AG04450 (cell line): ENCODE results near the gene HIPK1. TPM values are rescaled to one million over a fixed set of nuclear protein-coding genes. Genes with fewer than 3 reads are reported as not detected.
"Not testable (repeated sequence)": the region's sequence is repeated elsewhere in the genome, so short reads cannot be mapped to it uniquely, and the experiment has no call there.

Experiments
- CTCF ChIA-PET: fragments of 300-600, 350-600 bp; formaldehyde crosslinking; extraction: SDS; loops from one replicate; lab custom pipeline; 2022; ENCODE audit warnings: antibody characterized with exemption, inconsistent platforms; lab: Charles Lee
- POLR2A ChIA-PET: fragments of 350-600 bp; formaldehyde crosslinking; extraction: SDS; loops from one replicate; lab custom pipeline; 2021; ENCODE audit warnings: antibody characterized with exemption, inconsistent platforms; lab: Yijun Ruan, JAX
- DNase-seq: peaks from one replicate; pipeline ENCODE4 v3.0.0-alpha.2; 2011; ENCODE audit warnings: low read depth, low spot score
- H3K27ac ChIP-seq: one replicate; pipeline ENCODE4 v1.5.1; 2012; ENCODE audit warnings: low read depth, low read length, control low read depth
- H3K27me3 ChIP-seq: one replicate; pipeline ENCODE4 v1.6.0; 2012; ENCODE audit warnings: low read length; ENCODE audit not compliant: control insufficient read depth, insufficient read depth
- H3K4me3 ChIP-seq: 2 replicates; pipeline ENCODE4 v1.5.1; 2011; ENCODE audit warnings: mild to moderate bottlenecking, low read depth, low read length, control low read depth
- H3K9me3 ChIP-seq: 2 replicates; pipeline ENCODE4 v1.5.1; 2012; ENCODE audit warnings: low read length; ENCODE audit not compliant: control insufficient read depth, insufficient read depth
- CTCF ChIP-seq: IDR thresholded peaks from 2 replicates; pipeline ENCODE4 v1.5.1; 2011; ENCODE audit warnings: low read depth, low read length, control low read depth, inconsistent platforms
- polyA plus RNA-seq: library from polyadenylated mRNA; depleted of rRNA; stranded (reverse); fragments of >200 nt; gene quantifications from 2 replicates; pipeline ENCODE4 v1.2.3, GENCODE V29; 2011

The HIPK1 gene
- polyA plus RNA-seq, 1 experiment = 28.4 TPM

GRCh38 chr1:114015075-114015474, 86.0 kb downstream of the HIPK1 start:
- DNase-seq = no peak
- no peak overlapping the region for H3K4me3 ChIP-seq
- no peak overlapping the region for H3K27ac ChIP-seq
- no peak for TF ChIP-seq CTCF
- CTCF ChIA-PET = no interaction called here
- no peaks in the 10 kb centered on the region for H3K9me3 ChIP-seq
- POLR2A ChIA-PET = no interaction called here
- H3K27me3 ChIP-seq = no peaks in the 10 kb centered on the region

- H3K9me3 ChIP-seq, POLR2A ChIA-PET, H3K27ac ChIP-seq, H3K27me3 ChIP-seq, CTCF ChIA-PET, DNase-seq, H3K4me3 ChIP-seq: not testable (repeated sequence)
These were observed 90.6 kb downstream of the HIPK1 start for GRCh38 chr1:114019724-114020123.

- POLR2A ChIA-PET = no interaction called here
These were observed 92.6 kb downstream of the HIPK1 start for GRCh38 chr1:114021665-114022099.

GRCh38 chr1:114022877-114023276, 93.8 kb downstream of the HIPK1 start:
- POLR2A ChIA-PET = no interaction called here
- H3K27ac ChIP-seq = no peak overlapping the region
- TF ChIP-seq CTCF = no peak
- H3K9me3 ChIP-seq = no peaks in the 10 kb centered on the region
- H3K27me3 ChIP-seq = peaks cover 6% of the 10 kb centered on the region
- no peak overlapping the region for H3K4me3 ChIP-seq
- DNase-seq = no peak
- CTCF ChIA-PET = interaction anchor here (1.7 to 2.0 kb wide), 2 partner anchors 10 to 260 kb away, joined by 5 read pairs; no protein-coding TSS in a partner anchor

More at GRCh38 chr1:114021665-114022099, 92.6 kb downstream of the HIPK1 start:
- TF ChIP-seq CTCF = no peak
- Histone ChIP-seq H3K9me3 (no peaks in the 10 kb centered on the region), H3K27ac (no peak overlapping the region), H3K4me3 (no peak overlapping the region), H3K27me3 (peaks cover 6% of the 10 kb centered on the region)
- DNase-seq = no peak
- CTCF ChIA-PET = interaction anchor here (0.6 kb wide), 1 partner anchor 208 kb away, joined by 4 read pairs; no protein-coding TSS in a partner anchor

- Histone ChIP-seq H3K27ac (no peak overlapping the region), H3K4me3 (no peak overlapping the region), H3K27me3 (peaks cover 6% of the 10 kb centered on the region), H3K9me3 (no peaks in the 10 kb centered on the region)
- POLR2A ChIA-PET = no interaction called here
- DNase-seq = no peak
- no peak for TF ChIP-seq CTCF
- CTCF ChIA-PET = interaction anchor here (0.6 to 2.0 kb wide), 3 partner anchors 10 to 260 kb away, joined by 4 to 5 read pairs (median 5); no protein-coding TSS in a partner anchor
These were observed 94.3 kb downstream of the HIPK1 start for GRCh38 chr1:114023377-114023776.
